Fibroblast of lung (primary cell): Measurements from ENCODE around the gene P2RY11. TPM values are rescaled to one million over a fixed set of nuclear protein-coding genes. Genes with fewer than 3 reads are reported as not detected.

Experiments used
- DNase-seq, 2 donors: peaks; one replicate each; pipeline versions ENCODE4 v3.0.0 to v3.0.0-alpha.2; 2010; ENCODE audit warnings: low read depth in 2 of 2
- H2AFZ ChIP-seq: 2 replicates; pipeline ENCODE4 v1.5.1; 2012; ENCODE audit warnings: low read length, control low read depth, inconsistent platforms
- H3K27ac ChIP-seq: 2 replicates; pipeline ENCODE4 v1.5.1; 2011; ENCODE audit warnings: low read length, control low read depth; ENCODE audit not compliant: insufficient read depth
- H3K27me3 ChIP-seq: 2 replicates; pipeline ENCODE4 v1.5.1; 2011; ENCODE audit warnings: mild to moderate bottlenecking, low read length; ENCODE audit not compliant: control insufficient read depth, insufficient read depth
- H3K36me3 ChIP-seq: 2 replicates; pipeline ENCODE4 v1.5.1; 2011; ENCODE audit warnings: low read length; ENCODE audit not compliant: control insufficient read depth, insufficient read depth
- H3K4me1 ChIP-seq: 2 replicates; pipeline ENCODE4 v1.5.1; 2011; ENCODE audit warnings: low read length; ENCODE audit not compliant: control insufficient read depth, insufficient read depth; ENCODE audit errors: extremely low read depth
- H3K4me2 ChIP-seq: 2 replicates; pipeline ENCODE4 v1.5.1; 2011; ENCODE audit warnings: low read length, control low read depth; ENCODE audit not compliant: insufficient read depth; ENCODE audit errors: extremely low read depth
- H3K4me3 ChIP-seq, 4 experiments: fragments of 200-600 bp in 1 of 4; sonication (generic) in 1 of 4; replicated peaks in 1 of 4; 2 replicates each; pipeline ENCODE4 v1.5.1; 2011 to 2016; ENCODE audit warnings: low read length in 4 of 4, low read depth in 3 of 4, mild to moderate bottlenecking in 3 of 4, control low read depth in 2 of 4, inconsistent platforms in 1 of 4, mixed read lengths in 1 of 4; ENCODE audit not compliant: insufficient read depth in 1 of 4; ENCODE audit errors: control extremely low read depth in 1 of 4
- H3K79me2 ChIP-seq: 2 replicates; pipeline ENCODE4 v1.5.1; 2012; ENCODE audit warnings: mild to moderate bottlenecking, low read length, inconsistent platforms; ENCODE audit not compliant: control insufficient read depth, insufficient read depth
- H3K9ac ChIP-seq: 2 replicates; pipeline ENCODE4 v1.5.1; 2011; ENCODE audit warnings: mild to moderate bottlenecking, low read length, control low read depth; ENCODE audit not compliant: insufficient read depth
- H3K9me3 ChIP-seq: 2 replicates; pipeline ENCODE4 v1.5.1; 2012; ENCODE audit warnings: low read depth, low read length; ENCODE audit not compliant: control insufficient read depth, insufficient read depth
- H4K20me1 ChIP-seq: 2 replicates; pipeline ENCODE4 v1.5.1; 2011; ENCODE audit warnings: low read length; ENCODE audit not compliant: control insufficient read depth, insufficient read depth; ENCODE audit errors: extremely low read depth
- CTCF ChIP-seq, 2 donors: IDR thresholded peaks in 1 of 2; conservative IDR thresholded peaks in 1 of 2; 1 replicate in 1 of 2; 2 replicates in 1 of 2; pipeline ENCODE4 v1.5.1; 2011 to 2012; ENCODE audit warnings: low read length in 2 of 2, control low read depth in 1 of 2, inconsistent platforms in 1 of 2, low read depth in 1 of 2, mild to moderate bottlenecking in 1 of 2
- EZH2 ChIP-seq: IDR thresholded peaks from 2 replicates; pipeline ENCODE4 v1.5.1; 2012; ENCODE audit warnings: low read length, control low read depth, mild to moderate bottlenecking; ENCODE audit errors: missing control alignments
- polyA plus RNA-seq, 2 donors: library from polyadenylated mRNA; depleted of rRNA in 1 of 2; stranded (reverse) in 1 of 2; unstranded in 1 of 2; fragments of >200 nt; gene quantifications; 2 replicates each; pipeline ENCODE4 v1.2.1, GENCODE V29; 2011 to 2012; ENCODE audit warnings: missing spikeins in 1 of 2
- total RNA-seq: library from RNA; depleted of rRNA; stranded (reverse); fragments of >200 nt; gene quantifications from 2 replicates; pipeline ENCODE4 v1.2.1, GENCODE V29; 2014

Gene P2RY11
- total and polyA plus RNA-seq, 2 donors (not counting 1 experiment from before 2014, with no cell fraction given): 0.68 to 3.3 TPM

- H3K4me3 ChIP-seq: no peak overlapping the region
- no peaks in the 10 kb centered on the region for H3K27me3 ChIP-seq
- TF ChIP-seq EZH2 (no peak), CTCF (conservative IDR thresholded peaks at IDR 0.05 in 1 of 2, IDR thresholded peaks at IDR 0.05 in 1 of 2; ENCODE audit: low read depth in 1 of 2, low read length in 2 of 2) (no peak)
- no peaks in the 10 kb centered on the region for H4K20me1 ChIP-seq
- no peak overlapping the region for H3K9ac ChIP-seq
- no peaks in the 10 kb centered on the region for H3K9me3 ChIP-seq
- H3K4me1 ChIP-seq: no peaks in the 10 kb centered on the region
- DNase-seq: no peak
- H2AFZ ChIP-seq: no peak overlapping the region
- H3K36me3 ChIP-seq: peaks cover 58% of the 10 kb centered on the region
- no peak overlapping the region for H3K4me2 ChIP-seq
- no peak overlapping the region for H3K27ac ChIP-seq
- no peaks in the 10 kb centered on the region for H3K79me2 ChIP-seq
These were observed 28.5 kb downstream of the P2RY11 start for GRCh38 chr19:10139952-10140351.

- no peak overlapping the region for H2AFZ ChIP-seq
- H3K79me2 ChIP-seq: no peaks in the 10 kb centered on the region
- no peaks in the 10 kb centered on the region for H4K20me1 ChIP-seq
- H3K27me3 ChIP-seq: no peaks in the 10 kb centered on the region
- H3K4me2 ChIP-seq: no peak overlapping the region
- H3K4me1 ChIP-seq: no peaks in the 10 kb centered on the region
- no peaks in the 10 kb centered on the region for H3K9me3 ChIP-seq
- H3K9ac ChIP-seq: no peak overlapping the region
- H3K36me3 ChIP-seq: peaks cover 55% of the 10 kb centered on the region
- DNase-seq: no peak
- no peak overlapping the region for H3K4me3 ChIP-seq
- H3K27ac ChIP-seq: no peak overlapping the region
- TF ChIP-seq CTCF (conservative IDR thresholded peaks at IDR 0.05 in 1 of 2, IDR thresholded peaks at IDR 0.05 in 1 of 2; ENCODE audit: low read depth in 1 of 2, low read length in 2 of 2) (no peak), EZH2 (no peak)
These were observed 30.0 kb downstream of the P2RY11 start for GRCh38 chr19:10141479-10141878.

- no peak overlapping the region for H3K27ac ChIP-seq
- TF ChIP-seq EZH2 (no peak), CTCF (conservative IDR thresholded peaks at IDR 0.05 in 1 of 2, IDR thresholded peaks at IDR 0.05 in 1 of 2; ENCODE audit: low read depth in 1 of 2, low read length in 2 of 2) (no peak)
- DNase-seq: no peak
- H3K79me2 ChIP-seq: no peaks in the 10 kb centered on the region
- no peaks in the 10 kb centered on the region for H3K27me3 ChIP-seq
- no peaks in the 10 kb centered on the region for H3K4me1 ChIP-seq
- H3K9me3 ChIP-seq: no peaks in the 10 kb centered on the region
- H3K9ac ChIP-seq: no peak overlapping the region
- H3K36me3 ChIP-seq: peaks cover 52% of the 10 kb centered on the region
- H2AFZ ChIP-seq: no peak overlapping the region
- no peak overlapping the region for H3K4me2 ChIP-seq
- no peaks in the 10 kb centered on the region for H4K20me1 ChIP-seq
- H3K4me3 ChIP-seq: no peak overlapping the region
These were observed 30.5 kb downstream of the P2RY11 start for GRCh38 chr19:10141973-10142372.
